ENCODE data around the gene KLHL18.

Gene KLHL18

DNA sequence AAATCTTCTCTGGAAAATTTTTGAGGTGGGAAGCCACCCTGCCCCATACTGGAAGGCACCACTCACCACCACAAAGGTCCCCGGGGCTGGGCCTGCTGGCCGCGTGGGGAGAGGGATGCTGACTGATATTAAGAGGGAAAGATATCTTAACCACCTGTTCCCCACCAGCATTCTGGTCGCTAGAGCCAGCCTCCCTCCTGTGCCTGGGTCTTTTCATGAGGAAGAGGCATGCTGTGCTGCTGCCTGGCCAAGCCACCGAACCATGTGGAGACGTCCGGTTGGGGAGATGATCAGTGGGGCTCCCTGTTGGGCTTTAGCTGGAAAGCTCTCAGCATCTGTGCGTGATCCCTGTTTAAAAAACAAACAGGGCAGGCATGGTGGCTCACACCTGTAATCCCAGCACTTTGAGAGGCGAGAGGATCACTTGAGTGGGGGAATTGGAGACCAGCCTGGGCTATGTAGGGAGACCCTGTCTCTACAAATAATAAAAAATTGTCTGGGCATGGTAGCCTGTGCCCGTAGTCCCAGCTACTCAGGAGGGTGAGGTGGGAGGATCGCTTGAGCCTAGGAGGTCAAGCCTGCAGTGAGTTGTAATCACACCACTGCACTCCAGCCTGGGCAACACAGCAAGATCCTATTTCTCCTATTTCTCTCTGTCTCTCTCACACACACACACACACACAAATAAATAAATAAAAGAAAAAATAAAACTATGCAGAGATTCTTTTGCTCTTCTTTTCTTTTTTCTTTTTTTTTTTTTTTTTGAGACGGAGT lies 1.0 kb downstream of the KLHL18 start:
- TF ChIP-seq, protein P1, sequence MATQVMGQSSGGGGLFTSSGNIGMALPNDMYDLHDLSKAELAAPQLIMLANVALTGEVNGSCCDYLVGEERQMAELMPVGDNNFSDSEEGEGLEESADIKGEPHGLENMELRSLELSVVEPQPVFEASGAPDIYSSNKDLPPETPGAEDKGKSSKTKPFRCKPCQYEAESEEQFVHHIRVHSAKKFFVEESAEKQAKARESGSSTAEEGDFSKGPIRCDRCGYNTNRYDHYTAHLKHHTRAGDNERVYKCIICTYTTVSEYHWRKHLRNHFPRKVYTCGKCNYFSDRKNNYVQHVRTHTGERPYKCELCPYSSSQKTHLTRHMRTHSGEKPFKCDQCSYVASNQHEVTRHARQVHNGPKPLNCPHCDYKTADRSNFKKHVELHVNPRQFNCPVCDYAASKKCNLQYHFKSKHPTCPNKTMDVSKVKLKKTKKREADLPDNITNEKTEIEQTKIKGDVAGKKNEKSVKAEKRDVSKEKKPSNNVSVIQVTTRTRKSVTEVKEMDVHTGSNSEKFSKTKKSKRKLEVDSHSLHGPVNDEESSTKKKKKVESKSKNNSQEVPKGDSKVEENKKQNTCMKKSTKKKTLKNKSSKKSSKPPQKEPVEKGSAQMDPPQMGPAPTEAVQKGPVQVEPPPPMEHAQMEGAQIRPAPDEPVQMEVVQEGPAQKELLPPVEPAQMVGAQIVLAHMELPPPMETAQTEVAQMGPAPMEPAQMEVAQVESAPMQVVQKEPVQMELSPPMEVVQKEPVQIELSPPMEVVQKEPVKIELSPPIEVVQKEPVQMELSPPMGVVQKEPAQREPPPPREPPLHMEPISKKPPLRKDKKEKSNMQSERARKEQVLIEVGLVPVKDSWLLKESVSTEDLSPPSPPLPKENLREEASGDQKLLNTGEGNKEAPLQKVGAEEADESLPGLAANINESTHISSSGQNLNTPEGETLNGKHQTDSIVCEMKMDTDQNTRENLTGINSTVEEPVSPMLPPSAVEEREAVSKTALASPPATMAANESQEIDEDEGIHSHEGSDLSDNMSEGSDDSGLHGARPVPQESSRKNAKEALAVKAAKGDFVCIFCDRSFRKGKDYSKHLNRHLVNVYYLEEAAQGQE (IDR thresholded peaks at IDR 0.05; ENCODE audit: insufficient read depth in 1 of 2, low read depth in 2 of 2, low read length in 2 of 2), result no peak
- TF ChIP-seq SIN3A (IDR thresholded peaks at IDR 0.05; ENCODE audit: borderline replicate concordance, insufficient read depth, low read length) (no peak), TAF1 (IDR thresholded peaks at IDR 0.05; ENCODE audit: borderline replicate concordance, insufficient read depth, low read length) (no peak), POLR2AphosphoS5 (IDR thresholded peaks at IDR 0.05; ENCODE audit: low read depth, low read length) (no peak), FOXP2 (optimal IDR thresholded peaks at IDR 0.05; ENCODE audit: borderline replicate concordance, extremely low read depth, extremely low read length, insufficient read depth) (no peak)

DNA sequence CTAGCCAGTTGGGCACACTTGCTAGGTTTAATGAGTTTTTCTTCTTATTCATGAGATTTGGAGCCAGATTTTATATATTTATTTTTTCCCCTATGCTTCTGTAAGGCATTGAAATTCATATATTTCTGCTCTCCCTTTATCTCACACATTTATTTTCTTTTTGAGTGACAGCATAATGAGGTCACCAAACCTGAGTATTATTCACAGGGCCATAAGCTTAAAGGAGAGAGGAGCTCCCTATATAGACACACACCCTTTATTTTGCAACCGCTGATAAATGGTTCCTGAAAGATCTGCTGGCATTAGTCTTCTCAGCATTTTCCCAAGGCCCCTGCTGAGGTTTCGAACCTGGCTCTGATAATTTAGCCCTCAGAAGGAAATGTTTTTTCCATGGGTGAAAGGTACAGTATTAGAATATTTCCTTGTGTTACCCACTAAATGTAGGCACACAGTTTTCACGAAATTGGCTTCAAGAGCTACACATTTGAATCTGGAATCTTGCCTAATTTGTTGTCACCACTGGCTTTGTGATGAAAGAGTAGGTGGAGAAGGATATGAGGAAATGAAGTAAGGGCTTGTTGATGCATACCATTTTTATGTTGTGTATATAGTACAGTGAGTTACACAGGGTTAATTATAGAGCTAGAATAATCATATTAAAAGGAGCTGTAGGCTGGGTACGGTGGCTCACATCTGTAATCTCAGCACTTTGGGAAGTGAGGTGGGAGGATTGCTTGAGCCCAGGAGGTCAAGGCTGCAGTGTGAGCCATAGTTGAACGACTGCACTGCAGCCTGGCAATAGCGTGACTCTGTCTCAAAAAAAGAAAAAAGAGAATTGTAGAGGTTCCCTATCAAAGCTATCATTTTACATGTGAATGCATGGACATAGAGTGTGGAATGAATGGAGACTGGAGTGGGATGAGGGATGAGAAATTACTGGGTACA lies 6.5 kb downstream of the KLHL18 start:
- TF ChIP-seq, protein P1 (IDR thresholded peaks at IDR 0.05; ENCODE audit: insufficient read depth in 1 of 2, low read depth in 2 of 2, low read length in 2 of 2), result no peak
- no peak for TF ChIP-seq SIN3A (IDR thresholded peaks at IDR 0.05; ENCODE audit: borderline replicate concordance, insufficient read depth, low read length)
- TF ChIP-seq POLR2AphosphoS5 (IDR thresholded peaks at IDR 0.05; ENCODE audit: low read depth, low read length), result no peak
- no peak for TF ChIP-seq TAF1 (IDR thresholded peaks at IDR 0.05; ENCODE audit: borderline replicate concordance, insufficient read depth, low read length)
- TF ChIP-seq FOXP2 (optimal IDR thresholded peaks at IDR 0.05; ENCODE audit: borderline replicate concordance, extremely low read depth, extremely low read length, insufficient read depth), result no peak

DNA sequence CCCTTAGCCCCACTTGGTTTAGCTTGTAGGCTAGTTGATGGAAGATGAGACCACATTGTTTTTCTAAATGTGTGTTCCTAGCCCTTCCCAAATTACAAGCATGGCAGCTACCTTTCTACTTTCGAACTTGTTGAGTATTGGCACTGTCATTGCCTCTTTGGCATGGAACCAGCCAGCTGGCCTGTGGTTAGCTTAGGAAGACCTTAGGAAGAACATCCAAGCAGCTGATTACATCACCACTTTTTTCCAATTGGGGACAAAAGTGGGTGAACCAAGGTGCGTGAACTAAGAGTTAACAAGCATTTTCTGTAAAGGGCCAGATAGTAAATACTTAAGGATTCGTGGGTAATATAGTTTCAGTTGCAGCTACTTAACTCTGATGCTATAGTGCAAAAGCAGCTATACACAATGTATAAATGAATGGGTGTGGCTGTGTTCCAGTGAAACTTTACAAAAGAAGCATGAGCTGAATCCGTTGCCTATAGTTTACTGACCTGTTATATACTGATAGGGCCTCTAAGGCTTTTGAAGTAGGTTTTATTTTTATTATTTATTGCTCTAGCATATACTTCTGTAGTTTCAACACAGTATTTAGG lies 8.5 kb downstream of the KLHL18 start:
- TF ChIP-seq FOXP2 (optimal IDR thresholded peaks at IDR 0.05; ENCODE audit: borderline replicate concordance, extremely low read depth, extremely low read length, insufficient read depth) (no peak), SIN3A (IDR thresholded peaks at IDR 0.05; ENCODE audit: borderline replicate concordance, insufficient read depth, low read length) (no peak), POLR2AphosphoS5 (IDR thresholded peaks at IDR 0.05; ENCODE audit: low read depth, low read length) (no peak)
- TF ChIP-seq, protein P1 (IDR thresholded peaks at IDR 0.05; ENCODE audit: insufficient read depth in 1 of 2, low read depth in 2 of 2, low read length in 2 of 2), result no peak

DNA sequence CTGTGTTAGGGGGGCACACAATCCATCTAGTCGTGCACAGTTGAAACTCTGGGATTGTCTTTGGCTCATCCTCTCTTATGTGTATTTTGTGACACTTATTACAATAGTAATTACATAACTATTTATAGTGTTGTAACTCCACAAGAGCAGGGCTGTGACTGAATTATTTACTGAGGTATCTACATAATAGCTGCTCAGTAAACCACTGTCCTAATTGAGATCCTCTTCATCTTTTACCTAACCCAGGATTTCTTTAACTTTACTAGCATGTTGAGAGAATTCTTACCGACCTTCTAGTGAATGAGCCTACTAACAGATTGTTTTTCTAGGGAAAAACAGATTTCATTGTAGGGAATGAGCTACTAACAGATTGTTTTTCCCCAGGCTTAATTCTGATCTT lies 11.1 kb downstream of the KLHL18 start:
- TF ChIP-seq FOXP2 (optimal IDR thresholded peaks at IDR 0.05; ENCODE audit: borderline replicate concordance, extremely low read depth, extremely low read length, insufficient read depth) (no peak), TAF1 (IDR thresholded peaks at IDR 0.05; ENCODE audit: borderline replicate concordance, insufficient read depth, low read length) (no peak), SIN3A (IDR thresholded peaks at IDR 0.05; ENCODE audit: borderline replicate concordance, insufficient read depth, low read length) (no peak), POLR2AphosphoS5 (IDR thresholded peaks at IDR 0.05; ENCODE audit: low read depth, low read length) (no peak)
- TF ChIP-seq, protein P1 (IDR thresholded peaks at IDR 0.05; ENCODE audit: insufficient read depth in 1 of 2, low read depth in 2 of 2, low read length in 2 of 2), result no peak

Data from PFSK-1 (cell line).